DMS53 treated with DMSO at 0.1 percent for 48 hours (cell line): ENCODE measurements around the gene ZNF17.
A peak's percentile ranks its signal among the peaks of the same experiment; 100 is the strongest.

Experiments
- DNase-seq: peaks from one replicate; lab custom pipeline; 2025; ENCODE audit not compliant: unreplicated experiment; lab: John Stamatoyannopoulos, UW

Gene ZNF17

GRCh38 chr19:57421037-57421436 is 10.1 kb downstream of the ZNF17 start:
- DNase-seq = no peak

GRCh38 chr19:57434386-57435061 is 23.6 kb downstream of the ZNF17 start:
- peak; percentile 53 for DNase-seq

- DNase-seq = peak; percentile 97
These were observed 24.4 kb downstream of the ZNF17 start, which contains the start of gene ZNF749 for GRCh38 chr19:57435062-57435978. ZNF749 (plus strand) TSS chr19:57435325; CDS start chr19:57435579, 254 bp downstream.

- DNase-seq = no peak
These were observed 25.5 kb downstream of the ZNF17 start for GRCh38 chr19:57436417-57436816.

GRCh38 chr19:57437931-57438330 is 27.0 kb downstream of the ZNF17 start:
- DNase-seq = no peak

- DNase-seq = no peak
These were observed 28.0 kb downstream of the ZNF17 start for GRCh38 chr19:57438925-57439324.

GRCh38 chr19:57441979-57442752 is 31.2 kb downstream of the ZNF17 start:
- DNase-seq = no peak

GRCh38 chr19:57443121-57443696 is 32.2 kb downstream of the ZNF17 start:
- no peak for DNase-seq

- no peak for DNase-seq
These were observed 41.3 kb downstream of the ZNF17 start for GRCh38 chr19:57452307-57452706.

GRCh38 chr19:57465680-57466381 is 54.9 kb downstream of the ZNF17 start:
- DNase-seq = peak; percentile 31

- DNase-seq = no peak
These were observed 55.5 kb downstream of the ZNF17 start for GRCh38 chr19:57466489-57466888.
